ENCODE results near the gene SLFN14.
"Not testable (repeated sequence)": the region's sequence is repeated elsewhere in the genome, so short reads cannot be mapped to it uniquely, and the experiment has no call there.

Gene SLFN14

GRCh38 chr17:35560703-35561102 lies at the start of gene SLFN14:
Gene SLFN14 (minus strand): TSS chr17:35560819. CDS start chr17:35558062, 2,757 bp downstream.
- DNase-seq (ENCODE audit: low spot score), result no peak

- DNase-seq (ENCODE audit: low spot score), result no peak
Measured at GRCh38 chr17:35609831-35610230, 49.2 kb upstream of the SLFN14 start.

GRCh38 chr17:35607239-35607847 lies 46.7 kb upstream of the SLFN14 start:
- DNase-seq (ENCODE audit: low spot score), result no peak

GRCh38 chr17:35605678-35606077 lies 45.1 kb upstream of the SLFN14 start:
- DNase-seq (ENCODE audit: low spot score), result peak; percentile 75

GRCh38 chr17:35603674-35604073 lies 43.1 kb upstream of the SLFN14 start:
- DNase-seq (ENCODE audit: low spot score), result no peak

GRCh38 chr17:35597604-35598003 lies 37.0 kb upstream of the SLFN14 start:
- no peak for DNase-seq (ENCODE audit: low spot score)

GRCh38 chr17:35596530-35597233 lies 36.1 kb upstream of the SLFN14 start:
- no peak for DNase-seq (ENCODE audit: low spot score)

GRCh38 chr17:35596072-35596471 lies 35.5 kb upstream of the SLFN14 start:
- DNase-seq (ENCODE audit: low spot score), result no peak

GRCh38 chr17:35588196-35588920 lies 27.7 kb upstream of the SLFN14 start:
- DNase-seq (ENCODE audit: low spot score), result no peak

GRCh38 chr17:35587074-35587961 lies 26.7 kb upstream of the SLFN14 start, which contains the start of gene AP2B1:
Gene AP2B1 (plus strand): TSS chr17:35587322. CDS start chr17:35594031, 6,709 bp downstream.
- DNase-seq (ENCODE audit: low spot score), result peak; percentile 88

- no peak for DNase-seq (ENCODE audit: low spot score)
Measured at GRCh38 chr17:35586569-35587073, 26.0 kb upstream of the SLFN14 start.

GRCh38 chr17:35584061-35584460 lies 23.4 kb upstream of the SLFN14 start:
- DNase-seq (ENCODE audit: low spot score), result no peak

- no peak for DNase-seq (ENCODE audit: low spot score)
Measured at GRCh38 chr17:35578929-35579432, 18.4 kb upstream of the SLFN14 start.

- peak; percentile 86 for DNase-seq (ENCODE audit: low spot score)
Measured at GRCh38 chr17:35578197-35578928, 17.7 kb upstream of the SLFN14 start, which contains the start of gene PEX12. Gene PEX12 (minus strand): TSS chr17:35578571. CDS start chr17:35578021, 550 bp downstream.

- peak; percentile 14 for DNase-seq (ENCODE audit: low spot score)
Measured at GRCh38 chr17:35577830-35578196, 17.2 kb upstream of the SLFN14 start.

- DNase-seq (ENCODE audit: low spot score), result no peak
Measured at GRCh38 chr17:35575759-35576158, 15.1 kb upstream of the SLFN14 start.

GRCh38 chr17:35569405-35569804 lies 8.8 kb upstream of the SLFN14 start:
- DNase-seq (ENCODE audit: low spot score), result no peak

GRCh38 chr17:35568561-35568960 lies 7.9 kb upstream of the SLFN14 start:
- peak; percentile 33 for DNase-seq (ENCODE audit: low spot score)

- no peak for DNase-seq (ENCODE audit: low spot score)
Measured at GRCh38 chr17:35566968-35567367, 6.3 kb upstream of the SLFN14 start.

- not testable (repeated sequence) for DNase-seq (ENCODE audit: low spot score)
Measured at GRCh38 chr17:35563181-35563580, 2.6 kb upstream of the SLFN14 start.

Measured in GM03348 (cell line).